Nephron (organoid): ENCODE measurements around the gene PTPRG.
A peak's percentile ranks its signal among the peaks of the same experiment; 100 is the strongest.

ENCODE experiments used
- H3K27ac Mint-ChIP-seq, 3 experiments: 2 replicates each; pipeline ENCODE4 v1.8.0; 2020; ENCODE audit warnings: mixed read lengths in 3 of 3, mild to moderate bottlenecking in 2 of 3, moderate library complexity in 1 of 3
- H3K27me3 Mint-ChIP-seq: 2 replicates; pipeline ENCODE4 v1.8.0; 2021; ENCODE audit warnings: low read depth, mild to moderate bottlenecking, moderate library complexity, mixed read lengths
- H3K36me3 Mint-ChIP-seq: 2 replicates; pipeline ENCODE4 v1.8.0; 2020; ENCODE audit warnings: low read depth, mixed read lengths
- H3K4me1 Mint-ChIP-seq: 2 replicates; pipeline ENCODE4 v1.8.0; 2020; ENCODE audit warnings: mixed read lengths
- H3K4me3 Mint-ChIP-seq, 3 experiments: 2 replicates each; pipeline ENCODE4 v1.8.0; 2020; ENCODE audit warnings: mild to moderate bottlenecking in 3 of 3, mixed read lengths in 3 of 3, moderate library complexity in 2 of 3
- H3K9me3 Mint-ChIP-seq: 2 replicates; pipeline ENCODE4 v1.8.0; 2020; ENCODE audit warnings: mixed read lengths
- TF ChIP-seq, protein P1 (sequence below), 3 experiments: fragments of 200-600 bp; sonication (generic); IDR thresholded peaks; one replicate each; pipeline ENCODE4 v1.5.0; 2021; ENCODE audit warnings: antibody characterized with exemption in 3 of 3; ENCODE audit not compliant: unreplicated experiment in 3 of 3

Gene PTPRG

DNA sequence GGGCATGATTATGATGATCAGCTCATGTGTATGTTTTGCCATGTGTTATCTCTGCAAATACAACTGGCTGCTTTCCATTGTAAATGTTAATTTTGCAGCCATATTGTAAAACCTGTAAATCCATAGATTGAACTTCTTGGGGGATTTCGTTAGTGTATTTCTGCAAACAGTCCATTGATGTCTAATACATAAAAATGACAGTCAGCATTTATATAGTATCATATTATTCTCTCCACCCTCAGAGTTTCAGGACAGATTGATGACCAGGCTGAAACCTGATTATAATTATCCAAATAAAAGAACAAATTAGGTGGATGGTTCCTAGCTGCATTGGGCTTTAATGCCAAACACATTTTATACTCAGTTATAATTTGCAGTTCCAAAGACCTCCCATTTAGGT, 535.1 kb downstream of the PTPRG start:
- Mint-ChIP-seq H3K27me3 (no peaks in the 10 kb centered on the region), H3K27ac (no peak overlapping the region), H3K9me3 (no peaks in the 10 kb centered on the region), H3K4me3 (no peak overlapping the region), H3K36me3 (no peaks in the 10 kb centered on the region), H3K4me1 (peaks cover 14% of the 10 kb centered on the region)
- TF ChIP-seq, protein P1, sequence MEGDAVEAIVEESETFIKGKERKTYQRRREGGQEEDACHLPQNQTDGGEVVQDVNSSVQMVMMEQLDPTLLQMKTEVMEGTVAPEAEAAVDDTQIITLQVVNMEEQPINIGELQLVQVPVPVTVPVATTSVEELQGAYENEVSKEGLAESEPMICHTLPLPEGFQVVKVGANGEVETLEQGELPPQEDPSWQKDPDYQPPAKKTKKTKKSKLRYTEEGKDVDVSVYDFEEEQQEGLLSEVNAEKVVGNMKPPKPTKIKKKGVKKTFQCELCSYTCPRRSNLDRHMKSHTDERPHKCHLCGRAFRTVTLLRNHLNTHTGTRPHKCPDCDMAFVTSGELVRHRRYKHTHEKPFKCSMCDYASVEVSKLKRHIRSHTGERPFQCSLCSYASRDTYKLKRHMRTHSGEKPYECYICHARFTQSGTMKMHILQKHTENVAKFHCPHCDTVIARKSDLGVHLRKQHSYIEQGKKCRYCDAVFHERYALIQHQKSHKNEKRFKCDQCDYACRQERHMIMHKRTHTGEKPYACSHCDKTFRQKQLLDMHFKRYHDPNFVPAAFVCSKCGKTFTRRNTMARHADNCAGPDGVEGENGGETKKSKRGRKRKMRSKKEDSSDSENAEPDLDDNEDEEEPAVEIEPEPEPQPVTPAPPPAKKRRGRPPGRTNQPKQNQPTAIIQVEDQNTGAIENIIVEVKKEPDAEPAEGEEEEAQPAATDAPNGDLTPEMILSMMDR (IDR thresholded peaks at IDR 0.05; ENCODE audit: unreplicated experiment in 3 of 3) = no peak

DNA sequence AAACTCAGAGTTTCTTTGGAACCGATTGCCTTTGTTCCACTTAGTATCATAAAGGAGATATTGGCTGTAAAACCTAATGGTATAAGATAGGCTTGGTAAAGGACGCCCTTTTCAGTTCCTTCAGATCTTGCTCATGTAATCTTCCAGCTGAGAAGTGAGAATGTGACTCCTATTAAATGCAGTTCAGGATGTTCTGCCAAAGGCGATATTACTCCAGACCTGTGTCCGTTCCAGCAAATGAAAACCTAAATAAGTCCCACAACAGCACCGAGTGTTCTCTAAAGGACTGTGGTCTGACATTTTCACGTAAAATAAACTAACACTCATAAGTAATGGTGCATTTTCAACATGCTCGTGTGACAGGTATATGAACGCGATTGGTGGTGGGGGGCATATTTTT, 535.8 kb downstream of the PTPRG start:
- no peaks in the 10 kb centered on the region for H3K27me3 Mint-ChIP-seq
- no peak overlapping the region for H3K27ac Mint-ChIP-seq
- H3K36me3 Mint-ChIP-seq = no peaks in the 10 kb centered on the region
- H3K4me3 Mint-ChIP-seq = no peak overlapping the region
- peaks cover 20% of the 10 kb centered on the region for H3K4me1 Mint-ChIP-seq
- H3K9me3 Mint-ChIP-seq = no peaks in the 10 kb centered on the region
- TF ChIP-seq, protein P1 (IDR thresholded peaks at IDR 0.05; ENCODE audit: unreplicated experiment in 3 of 3) = no peak

DNA sequence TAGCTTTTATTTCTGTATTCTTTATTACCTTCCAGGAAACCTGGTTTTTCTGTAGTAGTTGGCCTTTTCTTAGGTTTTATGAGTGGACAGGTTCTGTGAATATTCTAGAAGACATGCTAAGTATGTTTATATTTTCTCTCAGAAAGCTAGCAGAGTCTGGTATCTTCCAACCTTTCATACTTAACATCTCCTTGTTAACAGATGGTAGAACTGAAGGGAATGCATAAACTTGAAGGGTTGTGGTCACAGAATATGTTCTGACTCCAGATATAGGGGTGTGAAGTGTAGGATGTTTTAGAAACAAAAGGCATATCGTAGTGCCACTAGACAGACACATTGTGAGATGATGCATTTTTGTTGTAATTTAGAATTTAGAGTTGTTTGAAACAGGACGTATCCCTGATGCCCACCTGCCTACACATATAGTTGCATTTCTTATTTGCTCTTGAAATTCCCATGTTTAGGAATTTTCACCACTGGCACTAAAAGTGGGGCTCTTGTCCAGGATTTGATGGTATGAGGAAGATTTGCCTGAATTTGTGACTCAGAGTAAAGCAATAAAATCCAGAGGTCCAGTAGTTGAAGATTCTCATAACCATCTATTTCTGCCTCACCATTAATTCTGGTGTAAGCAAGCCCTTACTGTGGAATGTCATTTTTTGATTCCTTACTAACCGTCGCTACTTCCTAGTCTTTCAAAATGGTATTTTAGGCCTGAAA, 537.4 kb downstream of the PTPRG start:
- Mint-ChIP-seq H3K36me3 (no peaks in the 10 kb centered on the region), H3K27me3 (no peaks in the 10 kb centered on the region), H3K4me3 (no peak overlapping the region), H3K4me1 (peaks cover 36% of the 10 kb centered on the region), H3K9me3 (no peaks in the 10 kb centered on the region), H3K27ac (no peak overlapping the region)
- TF ChIP-seq, protein P1 (IDR thresholded peaks at IDR 0.05; ENCODE audit: unreplicated experiment in 3 of 3) = no peak

DNA sequence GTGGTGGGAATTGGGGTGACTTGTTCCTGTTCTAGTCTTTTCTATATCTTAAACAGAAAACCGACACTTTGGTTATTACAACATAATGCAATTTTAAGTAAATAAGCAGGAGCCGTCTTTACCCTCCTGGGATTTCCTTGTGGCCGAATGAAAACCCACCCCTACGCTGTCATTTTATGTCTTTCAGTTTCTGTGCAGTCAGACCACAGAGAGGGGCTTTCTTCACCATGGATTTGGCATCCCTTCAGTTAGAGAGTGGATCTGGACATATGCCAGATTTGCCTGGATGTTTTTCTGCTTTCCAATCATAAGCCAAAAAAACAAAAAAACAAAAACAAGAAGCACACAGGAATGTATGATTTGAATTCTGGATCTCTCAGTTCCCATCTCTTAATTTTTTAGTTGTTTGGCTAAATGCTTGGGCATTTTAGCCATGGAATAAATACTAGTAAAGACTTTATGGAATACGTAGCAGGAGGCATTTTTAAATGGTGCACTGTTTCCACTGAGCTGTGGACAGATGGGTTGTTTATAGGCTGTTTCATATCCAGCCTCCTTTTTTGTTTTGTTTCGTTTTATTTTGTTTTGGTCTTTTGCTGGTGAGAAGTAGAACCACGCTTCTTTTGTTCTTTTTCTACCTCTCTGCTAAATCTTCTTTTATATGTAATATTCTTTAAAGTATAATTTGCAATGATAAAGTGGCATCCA, 539.1 kb downstream of the PTPRG start:
- H3K36me3 Mint-ChIP-seq = no peaks in the 10 kb centered on the region
- no peaks in the 10 kb centered on the region for H3K9me3 Mint-ChIP-seq
- no peak overlapping the region for H3K4me3 Mint-ChIP-seq
- peaks cover 50% of the 10 kb centered on the region for H3K4me1 Mint-ChIP-seq
- H3K27me3 Mint-ChIP-seq = no peaks in the 10 kb centered on the region
- TF ChIP-seq, protein P1 (IDR thresholded peaks at IDR 0.05; ENCODE audit: unreplicated experiment in 3 of 3) = no peak
- H3K27ac Mint-ChIP-seq = peak overlapping the region; percentile 51 to 68 (median 65)

DNA sequence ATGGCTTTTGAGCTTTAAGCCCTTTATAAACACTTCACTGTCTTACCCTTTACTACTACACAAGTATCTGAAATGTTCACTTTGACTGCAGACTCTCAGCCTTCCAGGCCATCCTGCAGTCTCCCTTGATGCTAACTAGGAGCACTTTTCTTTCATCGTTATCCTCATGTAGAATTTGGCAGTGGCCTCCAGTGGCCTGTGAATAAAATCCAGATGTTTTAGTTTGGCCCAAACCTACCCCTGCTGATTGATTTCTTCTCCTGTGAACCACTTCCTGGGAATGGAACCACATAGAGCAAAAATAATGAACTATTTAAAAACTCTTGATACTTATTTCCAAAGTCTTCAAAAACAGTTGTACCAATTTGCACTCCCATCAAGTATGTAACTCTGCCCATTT, 540.1 kb downstream of the PTPRG start:
- peaks cover 46% of the 10 kb centered on the region for H3K4me1 Mint-ChIP-seq
- H3K9me3 Mint-ChIP-seq = no peaks in the 10 kb centered on the region
- TF ChIP-seq, protein P1 (IDR thresholded peaks at IDR 0.05; ENCODE audit: unreplicated experiment in 3 of 3) = no peak
- peaks cover 2% of the 10 kb centered on the region for H3K27me3 Mint-ChIP-seq
- H3K4me3 Mint-ChIP-seq = peak overlapping the region in 1 of 3 experiments; percentile 19
- peak overlapping the region; percentile 8 to 68 (median 29) for H3K27ac Mint-ChIP-seq
- H3K36me3 Mint-ChIP-seq = peaks cover 4% of the 10 kb centered on the region
